Transverse colon (tissue), 4 donors: ENCODE data around the gene SF3B1.

Source experiments
- EP300 ChIP-seq: sonication (generic); formaldehyde crosslinking; IDR thresholded peaks from one replicate; pipeline ENCODE4 v1.6.1; 2017; ENCODE audit warnings: antibody characterized with exemption, low read depth
- POLR2A ChIP-seq: fragments of 450-650 bp; IDR thresholded peaks from one replicate; pipeline ENCODE4 v1.6.1; 2016; ENCODE audit warnings: antibody characterized with exemption, mild to moderate bottlenecking, moderate library complexity
- POLR2AphosphoS5 ChIP-seq, 3 donors: sonication (generic); formaldehyde crosslinking; IDR thresholded peaks; one replicate each; pipeline ENCODE4 v1.6.1; 2016; ENCODE audit warnings: antibody characterized with exemption in 3 of 3
- TF ChIP-seq, protein P1 (sequence below), 5 experiments: fragments of 200-600 bp in 3 of 5; fragments of 450-650 bp in 2 of 5; sonication (generic) in 3 of 5; IDR thresholded peaks; 1 replicate in 2 of 5; 2 replicates in 3 of 5; pipeline ENCODE4 v1.5.1; 2016 to 2017; ENCODE audit warnings: antibody characterized with exemption in 5 of 5, inconsistent platforms in 3 of 5, mild to moderate bottlenecking in 2 of 5, moderate library complexity in 1 of 5

DNA sequence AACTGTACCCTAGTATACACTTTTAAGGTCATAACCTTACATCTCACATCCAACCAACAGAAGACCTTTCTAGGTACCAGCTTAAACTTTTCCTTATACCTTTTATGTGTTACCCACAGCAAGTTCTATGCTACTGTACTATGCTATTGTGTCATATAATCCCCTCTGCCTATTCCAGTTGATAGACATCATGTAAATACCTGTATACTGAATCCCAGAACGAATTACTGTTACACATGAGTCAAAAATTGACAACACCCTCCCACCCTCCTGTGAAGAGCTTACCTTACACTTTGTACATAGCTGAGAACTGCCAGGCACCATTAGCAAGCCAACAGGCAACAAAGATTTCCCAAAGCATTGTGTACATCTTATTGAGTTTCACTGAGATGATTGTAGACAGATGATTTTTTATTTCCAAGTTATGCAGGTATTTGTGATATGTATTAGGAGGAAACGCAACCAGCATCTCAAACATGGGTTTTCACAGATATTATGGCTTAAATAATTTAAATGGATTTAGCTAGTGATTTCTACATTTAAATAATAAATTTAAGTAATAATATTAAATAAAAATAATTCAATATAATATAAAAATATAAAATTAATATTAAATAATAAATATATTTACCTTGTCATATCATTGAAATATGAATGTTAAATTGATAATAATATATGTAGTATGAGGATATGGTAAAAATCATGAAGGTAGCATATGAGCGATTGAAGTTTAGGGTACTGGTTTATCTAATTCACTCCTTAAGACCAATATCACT is 81.2 kb downstream of the SF3B1 start:
- TF ChIP-seq POLR2A = no peak
- TF ChIP-seq, protein P1, sequence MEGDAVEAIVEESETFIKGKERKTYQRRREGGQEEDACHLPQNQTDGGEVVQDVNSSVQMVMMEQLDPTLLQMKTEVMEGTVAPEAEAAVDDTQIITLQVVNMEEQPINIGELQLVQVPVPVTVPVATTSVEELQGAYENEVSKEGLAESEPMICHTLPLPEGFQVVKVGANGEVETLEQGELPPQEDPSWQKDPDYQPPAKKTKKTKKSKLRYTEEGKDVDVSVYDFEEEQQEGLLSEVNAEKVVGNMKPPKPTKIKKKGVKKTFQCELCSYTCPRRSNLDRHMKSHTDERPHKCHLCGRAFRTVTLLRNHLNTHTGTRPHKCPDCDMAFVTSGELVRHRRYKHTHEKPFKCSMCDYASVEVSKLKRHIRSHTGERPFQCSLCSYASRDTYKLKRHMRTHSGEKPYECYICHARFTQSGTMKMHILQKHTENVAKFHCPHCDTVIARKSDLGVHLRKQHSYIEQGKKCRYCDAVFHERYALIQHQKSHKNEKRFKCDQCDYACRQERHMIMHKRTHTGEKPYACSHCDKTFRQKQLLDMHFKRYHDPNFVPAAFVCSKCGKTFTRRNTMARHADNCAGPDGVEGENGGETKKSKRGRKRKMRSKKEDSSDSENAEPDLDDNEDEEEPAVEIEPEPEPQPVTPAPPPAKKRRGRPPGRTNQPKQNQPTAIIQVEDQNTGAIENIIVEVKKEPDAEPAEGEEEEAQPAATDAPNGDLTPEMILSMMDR (IDR thresholded peaks at IDR 0.05) = no peak
- no peak for TF ChIP-seq POLR2AphosphoS5 (IDR thresholded peaks at IDR 0.05)
- TF ChIP-seq EP300 = no peak
